D341Med (cell line): ENCODE data around the gene VOPP1.
"Not testable (repeated sequence)": the region's sequence is repeated elsewhere in the genome, so short reads cannot be mapped to it uniquely, and the experiment has no call there.

Experiments used
- DNase-seq: peaks from one replicate; pipeline ENCODE4 v3.0.0; 2012; ENCODE audit warnings: low spot score

Gene VOPP1

DNA sequence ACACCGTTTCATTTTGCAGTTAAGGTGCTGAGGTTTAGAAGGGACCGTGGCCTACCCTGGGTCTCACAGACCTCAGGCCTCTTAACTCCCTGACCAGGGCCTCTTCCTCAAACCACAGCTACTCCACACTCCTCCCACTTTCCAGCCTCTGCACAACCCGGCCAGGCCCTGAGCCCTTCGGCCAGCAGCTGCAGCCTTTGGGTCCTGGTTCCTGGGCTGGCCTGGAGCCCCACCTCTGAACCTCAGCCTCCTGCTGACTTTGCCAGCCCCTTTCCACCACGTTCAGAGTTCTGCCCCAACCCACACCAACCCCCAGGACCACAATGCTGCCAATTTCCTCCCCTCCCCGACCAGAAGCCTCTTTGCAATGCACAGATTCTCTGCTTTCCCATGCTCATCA is 84.1 kb downstream of the VOPP1 start:
- DNase-seq, result no peak

GRCh38 chr7:55486991-55487390 is 85.3 kb downstream of the VOPP1 start:
- no peak for DNase-seq

- DNase-seq, result no peak
These were observed 86.1 kb downstream of the VOPP1 start for GRCh38 chr7:55486192-55486590.

GRCh38 chr7:55485501-55486191 is 86.7 kb downstream of the VOPP1 start:
- no peak for DNase-seq

- no peak for DNase-seq
These were observed 87.5 kb downstream of the VOPP1 start for GRCh38 chr7:55484834-55485233.

GRCh38 chr7:55484241-55484640 is 88.1 kb downstream of the VOPP1 start:
- DNase-seq, result no peak

- DNase-seq, result no peak
These were observed 89.3 kb downstream of the VOPP1 start for GRCh38 chr7:55483046-55483445.

DNA sequence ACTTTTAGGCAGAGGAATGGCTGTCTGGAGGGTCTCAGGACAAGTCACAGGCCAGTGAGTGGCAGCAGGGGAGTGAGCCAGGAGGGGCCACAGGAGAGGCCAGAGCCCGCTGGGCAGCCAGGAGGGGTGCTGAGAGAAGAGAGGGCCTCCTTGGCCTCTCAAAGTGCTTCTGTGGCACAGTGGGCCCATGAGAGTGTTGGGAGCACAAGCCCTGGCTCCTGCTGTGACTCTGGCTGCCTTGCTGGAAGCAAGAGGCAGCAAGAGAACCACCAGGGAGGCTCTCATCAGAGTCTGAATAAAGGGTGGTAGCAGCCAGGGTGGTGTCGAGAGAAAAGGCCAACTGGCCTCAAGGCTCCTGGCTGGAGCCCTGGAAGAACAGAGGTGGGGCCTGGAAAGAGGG is 91.1 kb downstream of the VOPP1 start:
- peak; percentile 21 for DNase-seq

- DNase-seq, result peak; percentile 13
These were observed 93.6 kb downstream of the VOPP1 start for GRCh38 chr7:55478700-55479099.

DNA sequence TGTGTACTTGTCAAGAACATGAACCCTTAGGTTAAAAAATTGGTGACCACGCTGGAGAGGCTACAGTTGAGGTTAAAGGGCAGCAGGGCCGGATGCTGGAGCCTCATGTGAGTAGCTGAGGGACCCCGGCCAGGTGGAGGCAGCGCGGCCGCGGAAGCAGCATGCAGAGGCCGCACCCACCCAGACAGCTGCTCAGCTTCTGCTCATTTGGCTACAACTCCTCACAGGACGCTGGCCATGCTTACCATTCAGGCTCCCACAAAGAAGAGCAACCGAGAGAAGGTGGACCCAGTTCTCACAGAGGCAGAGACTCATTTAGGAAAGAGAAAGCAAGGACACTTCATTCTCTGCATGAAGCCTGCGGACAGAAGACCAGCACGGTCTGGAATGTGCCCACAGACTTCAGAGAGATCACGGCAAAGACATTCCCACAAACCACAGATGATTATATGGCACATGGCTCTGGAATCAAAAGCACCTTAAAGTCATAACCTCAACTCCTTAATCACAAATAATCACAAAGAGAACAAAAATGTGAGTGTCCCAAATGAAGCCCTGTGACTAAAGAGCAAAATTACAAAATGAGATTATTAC is 94.4 kb downstream of the VOPP1 start:
- no peak for DNase-seq

GRCh38 chr7:55476852-55477780 is 95.2 kb downstream of the VOPP1 start:
- no peak for DNase-seq

DNA sequence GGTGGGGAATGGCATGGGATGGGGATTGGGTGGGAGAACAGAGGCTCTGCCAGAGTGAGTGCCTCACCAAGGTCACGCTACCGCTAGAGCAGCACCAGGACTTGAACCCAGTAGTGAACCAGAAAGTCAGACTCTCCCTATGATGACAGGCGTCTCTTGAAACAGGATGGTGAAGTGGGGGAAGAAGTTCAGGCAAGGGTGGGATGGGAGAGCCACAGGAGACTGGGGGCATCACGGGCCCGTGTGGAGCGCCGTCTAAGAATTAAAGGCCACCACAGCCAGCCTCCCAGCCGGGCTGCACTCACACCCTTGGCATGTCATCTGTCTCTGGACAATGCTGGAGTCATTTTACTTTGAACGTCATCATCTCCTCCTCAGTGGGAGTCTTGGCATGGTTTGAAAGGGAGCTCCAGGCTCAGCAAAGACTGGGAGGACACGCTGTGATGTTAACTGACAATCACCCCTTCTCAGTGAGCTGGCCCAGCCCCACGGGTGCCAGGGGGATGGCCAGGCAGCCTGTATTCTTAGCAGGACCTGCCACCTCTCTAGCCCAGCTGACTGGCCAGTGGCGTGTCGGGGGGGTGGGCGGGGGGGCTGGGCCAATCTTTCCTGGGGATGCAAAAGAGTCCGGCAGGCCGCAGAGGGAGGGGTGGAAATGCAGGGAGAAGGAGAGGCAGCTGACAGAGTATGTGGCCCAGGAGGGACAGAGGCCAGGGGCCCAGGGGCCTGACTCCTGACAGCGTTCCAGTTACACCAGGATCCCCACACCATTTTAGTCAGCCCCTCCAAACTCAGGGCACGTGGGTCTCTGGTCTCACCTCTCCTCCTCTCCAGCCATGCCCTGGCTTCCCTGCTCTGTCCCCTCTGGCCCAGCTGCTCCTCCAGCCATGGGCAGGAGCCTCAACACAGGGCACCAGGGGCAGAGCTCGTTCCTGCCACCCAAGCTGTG is 96.2 kb downstream of the VOPP1 start:
- no peak for DNase-seq

GRCh38 chr7:55474944-55475854 is 97.1 kb downstream of the VOPP1 start:
- no peak for DNase-seq

GRCh38 chr7:55473932-55474331 is 98.4 kb downstream of the VOPP1 start:
- no peak for DNase-seq

GRCh38 chr7:55472928-55473725 is 99.2 kb downstream of the VOPP1 start:
- no peak for DNase-seq

- not testable (repeated sequence) for DNase-seq
These were observed 99.9 kb downstream of the VOPP1 start for GRCh38 chr7:55472406-55472805.

DNA sequence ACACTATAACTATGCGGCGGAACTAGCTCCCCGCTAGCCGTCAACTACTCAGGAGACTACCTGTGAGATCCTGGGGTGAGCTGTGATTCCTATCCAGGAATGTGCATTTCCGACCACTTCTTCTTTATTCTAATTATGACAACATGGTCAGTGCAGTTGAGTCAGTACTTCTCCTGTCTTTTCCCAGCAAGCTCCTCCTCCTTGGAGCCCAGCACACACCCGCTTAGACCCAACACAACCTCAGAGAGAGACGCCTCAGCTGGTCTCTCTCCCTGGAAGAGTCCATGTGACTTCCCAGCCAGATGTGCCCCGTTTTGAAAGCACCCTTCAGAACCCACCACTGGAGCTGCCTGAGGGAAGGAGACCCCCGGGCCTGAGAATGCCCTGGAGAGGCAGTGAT is 100.7 kb downstream of the VOPP1 start:
- DNase-seq, result not testable (repeated sequence)

DNA sequence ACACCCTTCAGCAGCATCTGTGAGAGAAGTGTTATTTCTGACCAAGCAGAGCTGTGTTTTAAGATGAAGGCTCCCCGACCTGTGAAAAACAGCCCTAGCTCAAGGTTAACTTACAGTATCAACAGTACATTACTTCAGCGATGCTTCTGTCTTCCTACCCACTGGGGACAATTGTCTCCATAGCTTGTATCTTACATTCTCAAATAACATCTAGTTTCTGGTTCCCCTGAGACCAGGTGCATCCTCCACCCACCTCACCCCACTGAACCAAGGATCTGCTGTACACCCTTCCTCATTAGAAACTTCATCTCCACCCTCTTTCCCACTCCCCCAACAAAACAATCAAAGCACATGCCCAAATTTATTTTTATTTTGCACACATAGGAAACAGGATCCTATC is 102.0 kb downstream of the VOPP1 start:
- DNase-seq, result no peak

GRCh38 chr7:55469721-55470120 is 102.6 kb downstream of the VOPP1 start:
- DNase-seq, result no peak

GRCh38 chr7:55469271-55469681 is 103.0 kb downstream of the VOPP1 start:
- no peak for DNase-seq
